GM19468 (cell line): ENCODE results near the gene ERFL.
"Not testable (repeated sequence)": the region's sequence is repeated elsewhere in the genome, so short reads cannot be mapped to it uniquely, and the experiment has no call there.

Experiments used
- ATAC-seq: cut with Tn5 transposase; IDR thresholded peaks from one replicate; pipeline ENCODE4 v1.9.1; 2021; ENCODE audit warnings: mild to moderate bottlenecking, moderate library complexity, moderate number of reproducible peaks; ENCODE audit not compliant: unreplicated experiment; ENCODE audit errors: extremely low read depth

Gene ERFL

GRCh38 chr19:41944336-41944735 is 16.1 kb upstream of the ERFL start:
- no peak for ATAC-seq

GRCh38 chr19:41941410-41942202 is 13.4 kb upstream of the ERFL start:
- no peak for ATAC-seq

GRCh38 chr19:41940731-41941409 is 12.6 kb upstream of the ERFL start:
- no peak for ATAC-seq

GRCh38 chr19:41939861-41940730 is 11.8 kb upstream of the ERFL start:
- no peak for ATAC-seq

GRCh38 chr19:41939209-41939608 is 11.0 kb upstream of the ERFL start:
- not testable (repeated sequence) for ATAC-seq

GRCh38 chr19:41937525-41938468 is 9.5 kb upstream of the ERFL start:
- no peak for ATAC-seq

- no peak for ATAC-seq
These were observed 8.7 kb upstream of the ERFL start for GRCh38 chr19:41936961-41937360.

GRCh38 chr19:41936416-41936850 is 8.2 kb upstream of the ERFL start:
- ATAC-seq: no peak

- ATAC-seq: no peak
These were observed 7.6 kb upstream of the ERFL start for GRCh38 chr19:41935760-41936415.

GRCh38 chr19:41934849-41935374 is 6.7 kb upstream of the ERFL start:
- no peak for ATAC-seq

- no peak for ATAC-seq
These were observed 5.6 kb upstream of the ERFL start for GRCh38 chr19:41933693-41934426.

- ATAC-seq: no peak
These were observed 4.6 kb upstream of the ERFL start for GRCh38 chr19:41932720-41933332.

- ATAC-seq: no peak
These were observed 4.0 kb upstream of the ERFL start for GRCh38 chr19:41932259-41932719.

GRCh38 chr19:41930926-41931592 is 2.8 kb upstream of the ERFL start:
- no peak for ATAC-seq

- no peak for ATAC-seq
These were observed 2.1 kb upstream of the ERFL start for GRCh38 chr19:41930322-41930722.

- ATAC-seq: no peak
These were observed 1.4 kb upstream of the ERFL start for GRCh38 chr19:41929536-41930071.
